ENCODE measurements around the gene MRPL33.

DNA sequence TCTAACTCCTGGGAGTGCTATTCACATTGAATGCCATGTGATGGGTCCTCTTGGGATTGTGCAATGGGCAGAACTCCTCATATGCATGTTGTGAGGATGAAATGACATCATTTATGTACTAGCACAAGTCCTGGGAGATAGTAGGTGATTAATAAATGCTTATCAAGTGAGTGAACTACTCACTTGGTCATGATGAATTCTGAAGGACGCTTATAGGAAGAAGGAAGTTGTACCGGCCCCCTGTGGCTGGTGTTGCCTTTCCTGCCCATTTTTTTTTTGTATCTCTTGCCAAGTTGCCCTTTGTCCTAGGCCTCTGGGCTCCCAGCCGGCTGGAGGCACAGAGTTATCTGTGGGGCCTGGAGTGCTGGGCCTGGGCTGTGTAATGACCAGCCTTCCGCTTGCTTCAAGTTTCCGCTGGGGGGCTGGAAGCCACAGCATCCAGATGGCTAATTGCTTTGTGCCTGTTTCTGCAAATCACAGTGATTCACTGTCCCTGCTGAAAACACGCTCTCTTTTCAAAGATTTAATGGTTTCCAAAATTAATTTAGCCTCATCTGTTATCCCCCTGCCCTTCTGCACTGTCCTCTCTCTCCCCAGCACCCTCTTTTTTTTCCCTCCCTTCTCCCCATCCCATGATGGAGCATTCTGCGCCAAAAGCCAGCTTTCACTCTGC, 33.7 kb upstream of the MRPL33 start:
- TF ChIP-seq, protein P1, sequence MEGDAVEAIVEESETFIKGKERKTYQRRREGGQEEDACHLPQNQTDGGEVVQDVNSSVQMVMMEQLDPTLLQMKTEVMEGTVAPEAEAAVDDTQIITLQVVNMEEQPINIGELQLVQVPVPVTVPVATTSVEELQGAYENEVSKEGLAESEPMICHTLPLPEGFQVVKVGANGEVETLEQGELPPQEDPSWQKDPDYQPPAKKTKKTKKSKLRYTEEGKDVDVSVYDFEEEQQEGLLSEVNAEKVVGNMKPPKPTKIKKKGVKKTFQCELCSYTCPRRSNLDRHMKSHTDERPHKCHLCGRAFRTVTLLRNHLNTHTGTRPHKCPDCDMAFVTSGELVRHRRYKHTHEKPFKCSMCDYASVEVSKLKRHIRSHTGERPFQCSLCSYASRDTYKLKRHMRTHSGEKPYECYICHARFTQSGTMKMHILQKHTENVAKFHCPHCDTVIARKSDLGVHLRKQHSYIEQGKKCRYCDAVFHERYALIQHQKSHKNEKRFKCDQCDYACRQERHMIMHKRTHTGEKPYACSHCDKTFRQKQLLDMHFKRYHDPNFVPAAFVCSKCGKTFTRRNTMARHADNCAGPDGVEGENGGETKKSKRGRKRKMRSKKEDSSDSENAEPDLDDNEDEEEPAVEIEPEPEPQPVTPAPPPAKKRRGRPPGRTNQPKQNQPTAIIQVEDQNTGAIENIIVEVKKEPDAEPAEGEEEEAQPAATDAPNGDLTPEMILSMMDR (IDR thresholded peaks at IDR 0.05; ENCODE audit: poor library complexity, severe bottlenecking) = no peak
- TF ChIP-seq EP300 (conservative IDR thresholded peaks at IDR 0.05; ENCODE audit: poor library complexity, severe bottlenecking) = no peak

All from neural cell (in vitro differentiated cells).